Panc1 (cell line): Measurements from ENCODE around the gene APEX2. TPM values are rescaled to one million over a fixed set of nuclear protein-coding genes. Genes with fewer than 3 reads are reported as not detected.

Experiments
- ATAC-seq: fragments of 200-7000 bp; cut with Tn5 transposase; 2 replicates; pipeline ENCODE4 v1.9.1; 2020; ENCODE audit warnings: mild to moderate bottlenecking, moderate library complexity
- BruUV-seq: library from RNA; stranded (reverse); fragments of 400-500 nt; replicated peaks from 2 replicates; lab custom pipeline; 2021; lab: Mats Ljungman, UMichigan
- CTCF ChIA-PET: fragments of 300-600 bp; sonication (Branson Sonifier 250); formaldehyde crosslinking; loops from one replicate; lab custom pipeline; 2022; ENCODE audit warnings: antibody characterized with exemption; lab: Charles Lee
- POLR2A ChIA-PET: fragments of 300-600 bp; sonication (Branson Sonifier 250); formaldehyde crosslinking; loops from one replicate; lab custom pipeline; 2022; ENCODE audit warnings: antibody characterized with exemption; lab: Charles Lee
- DNase-seq: peaks from one replicate; pipeline ENCODE4 v3.0.0-alpha.2; 2010; ENCODE audit warnings: low read depth, low spot score
- H3K27ac ChIP-seq: 2 replicates; pipeline ENCODE4 v1.5.1; 2011; ENCODE audit warnings: mild to moderate bottlenecking, low read length, inconsistent platforms
- H3K27me3 ChIP-seq: fragments of 200-500 bp; sonication (Bioruptor generic); 2 replicates; pipeline ENCODE4 v1.6.0; 2014; ENCODE audit warnings: low read length, inconsistent platforms; ENCODE audit not compliant: control insufficient read depth, insufficient read depth
- H3K36me3 ChIP-seq: fragments of 200-500 bp; sonication (Bioruptor generic); 2 replicates; pipeline ENCODE4 v1.5.1; 2014; ENCODE audit warnings: inconsistent platforms, mild to moderate bottlenecking, low read length, moderate library complexity; ENCODE audit not compliant: control insufficient read depth, insufficient read depth
- H3K4me1 ChIP-seq: 2 replicates; pipeline ENCODE4 v1.5.1; 2011; ENCODE audit warnings: inconsistent platforms, mild to moderate bottlenecking, low read length, moderate library complexity; ENCODE audit not compliant: control insufficient read depth, insufficient read depth
- H3K4me3 ChIP-seq, 2 experiments: 2 replicates each; pipeline ENCODE4 v1.5.1; 2011 to 2012; ENCODE audit warnings: low read depth in 2 of 2, low read length in 2 of 2, mild to moderate bottlenecking in 2 of 2, inconsistent platforms in 1 of 2, moderate library complexity in 1 of 2
- H3K9me3 ChIP-seq: fragments of 200-500 bp; sonication (Bioruptor generic); 2 replicates; pipeline ENCODE4 v1.5.1; 2014; ENCODE audit warnings: low read depth, mild to moderate bottlenecking, inconsistent platforms, low read length, moderate library complexity; ENCODE audit not compliant: control insufficient read depth, insufficient read depth
- POLR2AphosphoS5 ChIP-seq: IDR thresholded peaks from 2 replicates; pipeline ENCODE4 v1.6.1; 2012; ENCODE audit warnings: mild to moderate bottlenecking, low read depth, low read length, moderate library complexity
- SIN3A ChIP-seq: IDR thresholded peaks from 2 replicates; pipeline ENCODE4 v1.6.1; 2012; ENCODE audit warnings: low read depth, mild to moderate bottlenecking, low read length, moderate library complexity, borderline replicate concordance; ENCODE audit not compliant: insufficient read depth
- TCF7L2 ChIP-seq: IDR thresholded peaks from 2 replicates; pipeline ENCODE4 v1.6.1; 2011; ENCODE audit warnings: mild to moderate bottlenecking, low read depth, low read length, inconsistent platforms
- in situ Hi-C: cut with HindIII; loops from 2 replicates; pipeline ENCODE4 v1.10.0; 2016; ENCODE audit warnings: low sequenced_read_pairs, low pct_unique_long_range_greater_than_20kb
- intact Hi-C: fragments of 100-400 bp; cut with micrococcal nuclease; formaldehyde crosslinking; loops from one replicate; pipeline ENCODE4 v1.10.0; 2022; ENCODE audit not compliant: unreplicated experiment
- total RNA-seq: library from RNA; stranded (reverse); gene quantifications from one replicate; pipeline ENCODE4 v1.2.1, GENCODE V29; 2021; ENCODE audit not compliant: unreplicated experiment
- TF ChIP-seq, protein P1 (sequence below): fragments of 450-650 bp; IDR thresholded peaks from 2 replicates; pipeline ENCODE4 v1.5.1; 2017; ENCODE audit warnings: mild to moderate bottlenecking
- TF ChIP-seq, protein P2 (sequence below), 2 experiments: IDR thresholded peaks; 2 replicates each; pipeline ENCODE4 v1.6.1; 2011 to 2012; ENCODE audit warnings: low read depth in 2 of 2, control low read depth in 1 of 2, low read length in 1 of 2, mild to moderate bottlenecking in 1 of 2, moderate library complexity in 1 of 2; ENCODE audit not compliant: insufficient read depth in 1 of 2

The APEX2 gene
- total RNA-seq, 1 experiment from 2014 or later: 32.3 TPM

DNA sequence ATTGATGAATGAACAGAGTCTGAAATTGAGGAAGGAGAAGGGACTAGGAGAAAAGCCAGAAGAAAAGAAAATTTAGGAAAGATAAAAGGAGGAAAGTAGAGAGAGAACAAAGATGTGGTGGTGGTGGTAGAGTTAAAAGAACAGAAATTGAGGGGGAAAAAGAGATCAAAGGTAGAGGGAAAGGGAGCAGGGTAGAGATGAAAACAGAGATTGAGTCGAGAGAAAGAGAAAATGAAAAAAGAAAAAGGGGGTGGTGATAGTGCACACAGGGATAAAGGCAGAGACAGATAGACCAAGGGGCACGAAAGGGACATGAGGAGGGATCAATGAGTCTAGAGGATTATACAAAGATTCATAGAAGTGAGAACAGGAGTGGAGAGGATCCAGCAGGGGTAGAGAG, 26.7 kb downstream of the APEX2 start:
- TF ChIP-seq SIN3A (no peak), TCF7L2 (no peak), POLR2AphosphoS5 (no peak)
- TF ChIP-seq, protein P1, sequence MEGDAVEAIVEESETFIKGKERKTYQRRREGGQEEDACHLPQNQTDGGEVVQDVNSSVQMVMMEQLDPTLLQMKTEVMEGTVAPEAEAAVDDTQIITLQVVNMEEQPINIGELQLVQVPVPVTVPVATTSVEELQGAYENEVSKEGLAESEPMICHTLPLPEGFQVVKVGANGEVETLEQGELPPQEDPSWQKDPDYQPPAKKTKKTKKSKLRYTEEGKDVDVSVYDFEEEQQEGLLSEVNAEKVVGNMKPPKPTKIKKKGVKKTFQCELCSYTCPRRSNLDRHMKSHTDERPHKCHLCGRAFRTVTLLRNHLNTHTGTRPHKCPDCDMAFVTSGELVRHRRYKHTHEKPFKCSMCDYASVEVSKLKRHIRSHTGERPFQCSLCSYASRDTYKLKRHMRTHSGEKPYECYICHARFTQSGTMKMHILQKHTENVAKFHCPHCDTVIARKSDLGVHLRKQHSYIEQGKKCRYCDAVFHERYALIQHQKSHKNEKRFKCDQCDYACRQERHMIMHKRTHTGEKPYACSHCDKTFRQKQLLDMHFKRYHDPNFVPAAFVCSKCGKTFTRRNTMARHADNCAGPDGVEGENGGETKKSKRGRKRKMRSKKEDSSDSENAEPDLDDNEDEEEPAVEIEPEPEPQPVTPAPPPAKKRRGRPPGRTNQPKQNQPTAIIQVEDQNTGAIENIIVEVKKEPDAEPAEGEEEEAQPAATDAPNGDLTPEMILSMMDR: no peak
- TF ChIP-seq, protein P2, sequence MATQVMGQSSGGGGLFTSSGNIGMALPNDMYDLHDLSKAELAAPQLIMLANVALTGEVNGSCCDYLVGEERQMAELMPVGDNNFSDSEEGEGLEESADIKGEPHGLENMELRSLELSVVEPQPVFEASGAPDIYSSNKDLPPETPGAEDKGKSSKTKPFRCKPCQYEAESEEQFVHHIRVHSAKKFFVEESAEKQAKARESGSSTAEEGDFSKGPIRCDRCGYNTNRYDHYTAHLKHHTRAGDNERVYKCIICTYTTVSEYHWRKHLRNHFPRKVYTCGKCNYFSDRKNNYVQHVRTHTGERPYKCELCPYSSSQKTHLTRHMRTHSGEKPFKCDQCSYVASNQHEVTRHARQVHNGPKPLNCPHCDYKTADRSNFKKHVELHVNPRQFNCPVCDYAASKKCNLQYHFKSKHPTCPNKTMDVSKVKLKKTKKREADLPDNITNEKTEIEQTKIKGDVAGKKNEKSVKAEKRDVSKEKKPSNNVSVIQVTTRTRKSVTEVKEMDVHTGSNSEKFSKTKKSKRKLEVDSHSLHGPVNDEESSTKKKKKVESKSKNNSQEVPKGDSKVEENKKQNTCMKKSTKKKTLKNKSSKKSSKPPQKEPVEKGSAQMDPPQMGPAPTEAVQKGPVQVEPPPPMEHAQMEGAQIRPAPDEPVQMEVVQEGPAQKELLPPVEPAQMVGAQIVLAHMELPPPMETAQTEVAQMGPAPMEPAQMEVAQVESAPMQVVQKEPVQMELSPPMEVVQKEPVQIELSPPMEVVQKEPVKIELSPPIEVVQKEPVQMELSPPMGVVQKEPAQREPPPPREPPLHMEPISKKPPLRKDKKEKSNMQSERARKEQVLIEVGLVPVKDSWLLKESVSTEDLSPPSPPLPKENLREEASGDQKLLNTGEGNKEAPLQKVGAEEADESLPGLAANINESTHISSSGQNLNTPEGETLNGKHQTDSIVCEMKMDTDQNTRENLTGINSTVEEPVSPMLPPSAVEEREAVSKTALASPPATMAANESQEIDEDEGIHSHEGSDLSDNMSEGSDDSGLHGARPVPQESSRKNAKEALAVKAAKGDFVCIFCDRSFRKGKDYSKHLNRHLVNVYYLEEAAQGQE (IDR thresholded peaks at IDR 0.05; ENCODE audit: insufficient read depth in 1 of 2, low read depth in 2 of 2, low read length in 1 of 2): no peak
- no peaks in the 10 kb centered on the region for H3K9me3 ChIP-seq
- H3K36me3 ChIP-seq: no peaks in the 10 kb centered on the region
- DNase-seq (no peak), ATAC-seq (no peak)
- no peak overlapping the region for H3K4me3 ChIP-seq
- no peaks in the 10 kb centered on the region for H3K27me3 ChIP-seq
- H3K27ac ChIP-seq: no peak overlapping the region
- POLR2A ChIA-PET: no interaction called here
- no TSS peak for BruUV-seq
- no peaks in the 10 kb centered on the region for H3K4me1 ChIP-seq
- in situ Hi-C loops: no loop called here
- intact Hi-C loops: no loop called here
- CTCF ChIA-PET: no interaction called here

DNA sequence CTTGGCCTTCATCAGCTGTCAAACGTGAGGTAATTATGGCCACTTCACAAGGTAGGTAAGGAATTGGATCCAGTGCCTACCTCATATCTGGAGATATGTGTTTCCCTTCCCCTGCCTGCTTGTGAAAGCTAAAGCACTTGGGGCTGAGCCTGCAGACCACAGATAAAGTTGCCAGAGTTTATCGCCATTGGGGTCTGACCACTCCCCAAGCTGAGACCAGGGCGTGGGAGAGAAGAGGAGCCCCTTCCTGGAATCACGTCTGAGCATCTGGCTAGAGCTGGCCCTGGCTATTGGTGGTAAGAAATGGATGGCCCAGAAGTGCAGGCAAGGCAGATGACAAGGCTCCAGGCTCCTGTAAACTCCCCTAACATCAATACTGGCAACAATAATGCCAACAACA, 27.9 kb downstream of the APEX2 start:
- Histone ChIP-seq H3K9me3 (no peaks in the 10 kb centered on the region), H3K27me3 (no peaks in the 10 kb centered on the region), H3K4me1 (no peaks in the 10 kb centered on the region), H3K27ac (no peak overlapping the region), H3K36me3 (no peaks in the 10 kb centered on the region), H3K4me3 (no peak overlapping the region)
- no peak for ATAC-seq
- POLR2A ChIA-PET: no interaction called here
- intact Hi-C loops (no loop called here), in situ Hi-C loops (no loop called here)
- DNase-seq: no peak
- CTCF ChIA-PET: no interaction called here
- no TSS peak for BruUV-seq
- TF ChIP-seq POLR2AphosphoS5 (no peak), SIN3A (no peak), TCF7L2 (no peak)
- TF ChIP-seq, protein P1: no peak
- TF ChIP-seq, protein P2 (IDR thresholded peaks at IDR 0.05; ENCODE audit: insufficient read depth in 1 of 2, low read depth in 2 of 2, low read length in 1 of 2): no peak
